Measurements from ENCODE around the gene SLC1A2.

Gene SLC1A2

GRCh38 chr11:35340071-35340470 is 79.3 kb downstream of the SLC1A2 start:
- TF ChIP-seq CSDC2 (CRISPR knock-in tag; IDR thresholded peaks at IDR 0.05), result no peak
- no peak for TF ChIP-seq ISL1 (CRISPR knock-in tag; IDR thresholded peaks at IDR 0.05)
- TF ChIP-seq ZFP3 (CRISPR knock-in tag; IDR thresholded peaks at IDR 0.05), result no peak
- no peak for TF ChIP-seq SNAI2 (CRISPR knock-in tag; IDR thresholded peaks at IDR 0.05)
- no peak for TF ChIP-seq ZFP30 (CRISPR knock-in tag; IDR thresholded peaks at IDR 0.05)
- TF ChIP-seq TSHZ2 (CRISPR knock-in tag; IDR thresholded peaks at IDR 0.05), result no peak
- TF ChIP-seq ESRRG (CRISPR knock-in tag; IDR thresholded peaks at IDR 0.05), result no peak
- TF ChIP-seq ARNTL (CRISPR knock-in tag; IDR thresholded peaks at IDR 0.05; ENCODE audit: borderline replicate concordance, low read depth), result no peak
- TF ChIP-seq ZNF8 (CRISPR knock-in tag; IDR thresholded peaks at IDR 0.05), result no peak
- TF ChIP-seq ZNF565 (CRISPR knock-in tag; conservative IDR thresholded peaks at IDR 0.05; ENCODE audit: low read depth), result no peak
- no peak for TF ChIP-seq PPARA (CRISPR knock-in tag; IDR thresholded peaks at IDR 0.05; ENCODE audit: borderline replicate concordance)
- TF ChIP-seq RARB (CRISPR knock-in tag; IDR thresholded peaks at IDR 0.05), result no peak
- no peak for TF ChIP-seq TCF4 (CRISPR knock-in tag; IDR thresholded peaks at IDR 0.05; ENCODE audit: borderline replicate concordance)
- TF ChIP-seq BACH2 (CRISPR knock-in tag; IDR thresholded peaks at IDR 0.05; ENCODE audit: borderline replicate concordance), result no peak
- no peak for TF ChIP-seq OSR1 (CRISPR knock-in tag; IDR thresholded peaks at IDR 0.05)
- ATAC-seq, result no peak

GRCh38 chr11:35338921-35339320 is 80.4 kb downstream of the SLC1A2 start:
- no peak for TF ChIP-seq ZNF8 (CRISPR knock-in tag; IDR thresholded peaks at IDR 0.05)
- no peak for TF ChIP-seq CSRNP3 (CRISPR knock-in tag; IDR thresholded peaks at IDR 0.05)
- no peak for TF ChIP-seq PPARA (CRISPR knock-in tag; IDR thresholded peaks at IDR 0.05; ENCODE audit: borderline replicate concordance)
- TF ChIP-seq ZNF565 (CRISPR knock-in tag; conservative IDR thresholded peaks at IDR 0.05; ENCODE audit: low read depth), result no peak
- no peak for TF ChIP-seq CREB5 (CRISPR knock-in tag; IDR thresholded peaks at IDR 0.05; ENCODE audit: low read depth)
- no peak for TF ChIP-seq CSDC2 (CRISPR knock-in tag; IDR thresholded peaks at IDR 0.05)
- no peak for TF ChIP-seq RARB (CRISPR knock-in tag; IDR thresholded peaks at IDR 0.05)
- TF ChIP-seq ISL1 (CRISPR knock-in tag; IDR thresholded peaks at IDR 0.05), result no peak
- TF ChIP-seq ZC3H10 (CRISPR knock-in tag; IDR thresholded peaks at IDR 0.05), result no peak
- no peak for TF ChIP-seq ARNTL (CRISPR knock-in tag; IDR thresholded peaks at IDR 0.05; ENCODE audit: borderline replicate concordance, low read depth)
- no peak for ATAC-seq

- ATAC-seq, result no peak
- no peak for TF ChIP-seq GLIS3 (CRISPR knock-in tag; IDR thresholded peaks at IDR 0.05)
- no peak for TF ChIP-seq ZNF8 (CRISPR knock-in tag; IDR thresholded peaks at IDR 0.05)
- no peak for TF ChIP-seq CSDC2 (CRISPR knock-in tag; IDR thresholded peaks at IDR 0.05)
- no peak for TF ChIP-seq CREB5 (CRISPR knock-in tag; IDR thresholded peaks at IDR 0.05; ENCODE audit: low read depth)
- TF ChIP-seq PATZ1 (CRISPR knock-in tag; IDR thresholded peaks at IDR 0.05; ENCODE audit: borderline replicate concordance), result no peak
- no peak for TF ChIP-seq OSR1 (CRISPR knock-in tag; IDR thresholded peaks at IDR 0.05)
These were observed 81.4 kb downstream of the SLC1A2 start for GRCh38 chr11:35337914-35338305.

Measured in SK-N-SH treated with all-trans-retinoic acid at 6 μM for 48 hours (cell line).